ENCODE results near the gene MLKL. TPM values are rescaled to one million over a fixed set of nuclear protein-coding genes. Genes with fewer than 3 reads are reported as not detected.

MLKL gene
- total and polyA plus RNA-seq, 2 donors (not counting 3 experiments of a cell fraction or from before 2014, with no cell fraction given): 8.1 to 26.5 TPM

DNA sequence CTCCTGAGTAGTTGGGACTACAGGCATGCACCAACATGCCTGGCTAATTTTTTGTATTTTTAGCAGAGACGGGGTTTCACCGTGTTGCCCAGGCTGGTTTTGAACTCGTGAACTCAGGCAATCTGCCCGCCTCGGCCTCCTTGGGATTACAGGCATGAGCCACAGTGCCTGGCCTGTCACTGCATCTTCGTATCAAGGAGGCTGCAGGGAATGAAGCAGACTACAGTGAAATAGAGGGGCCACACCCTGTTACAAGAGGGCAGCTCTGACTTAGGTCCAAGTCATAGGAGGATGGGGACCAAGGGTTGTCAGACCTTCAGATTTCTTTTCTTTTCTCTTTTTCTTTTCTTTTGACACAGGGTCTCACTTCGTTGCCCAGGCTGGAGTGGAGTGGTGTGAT, 45.3 kb upstream of the MLKL start:
- FAIRE-seq: no peak

More for the DNA sequence above, 45.3 kb upstream of the MLKL start:
- no TSS peak for BruUV-seq (replicated peaks)
- dilution Hi-C loops (cut with MboI; ENCODE audit: extremely low pct_ligation_motif_present, low sequenced_read_pairs): no loop called here
- intact Hi-C loops (cut with micrococcal nuclease): no loop called here
- no peaks in the 10 kb centered on the region for H4K20me1 ChIP-seq (replicated peaks; ENCODE audit: control insufficient read depth, extremely low read depth, insufficient read depth, low read length)
- H3K9me1 ChIP-seq (replicated peaks; ENCODE audit: control insufficient read depth, extremely low read depth, insufficient read depth, low read length): no peaks in the 10 kb centered on the region
- no peak for DNase-seq (ENCODE audit: low read depth, low spot score)
- ChIA-PET CTCF (no interaction called here), POLR2A (no interaction called here)
- no peak overlapping the region for H3K4me2 ChIP-seq (ENCODE audit: insufficient read depth, low read length)
- H3K27me3 ChIP-seq (ENCODE audit: control insufficient read depth in 2 of 2, insufficient read depth in 2 of 2, low read length in 2 of 2): no peaks in the 10 kb centered on the region
- no peak overlapping the region for H2AFZ ChIP-seq (ENCODE audit: low read depth, low read length)
- no peak overlapping the region for H3K4me3 ChIP-seq (replicated peaks in 1 of 3; ENCODE audit: insufficient read depth in 1 of 3, low read depth in 1 of 3, low read length in 3 of 3)
- H3K9me3 ChIP-seq (replicated peaks; ENCODE audit: control insufficient read depth, insufficient read depth, low read length): no peaks in the 10 kb centered on the region
- H3K27ac ChIP-seq (ENCODE audit: insufficient read depth, low read depth, low read length): no peak overlapping the region
- TF ChIP-seq FOS (IDR thresholded peaks at IDR 0.05; ENCODE audit: borderline replicate concordance, insufficient read depth, low read length) (no peak), POLR2AphosphoS5 (IDR thresholded peaks at IDR 0.05; ENCODE audit: insufficient read depth, low read depth, low read length) (no peak), GATA2 (IDR thresholded peaks at IDR 0.05; ENCODE audit: insufficient read depth, insufficient read length, low read depth, low read length) (no peak), EZH2 (IDR thresholded peaks at IDR 0.05; ENCODE audit: borderline replicate concordance, low read depth, low read length, severe bottlenecking) (no peak), JUN (IDR thresholded peaks at IDR 0.05; ENCODE audit: borderline replicate concordance, insufficient read depth, insufficient read length, low read depth) (no peak), POLR2A (IDR thresholded peaks at IDR 0.05; ENCODE audit: low read depth, low read length) (no peak), MYC (IDR thresholded peaks at IDR 0.05; ENCODE audit: low read depth, low read length) (no peak)
- TF ChIP-seq, protein P1, sequence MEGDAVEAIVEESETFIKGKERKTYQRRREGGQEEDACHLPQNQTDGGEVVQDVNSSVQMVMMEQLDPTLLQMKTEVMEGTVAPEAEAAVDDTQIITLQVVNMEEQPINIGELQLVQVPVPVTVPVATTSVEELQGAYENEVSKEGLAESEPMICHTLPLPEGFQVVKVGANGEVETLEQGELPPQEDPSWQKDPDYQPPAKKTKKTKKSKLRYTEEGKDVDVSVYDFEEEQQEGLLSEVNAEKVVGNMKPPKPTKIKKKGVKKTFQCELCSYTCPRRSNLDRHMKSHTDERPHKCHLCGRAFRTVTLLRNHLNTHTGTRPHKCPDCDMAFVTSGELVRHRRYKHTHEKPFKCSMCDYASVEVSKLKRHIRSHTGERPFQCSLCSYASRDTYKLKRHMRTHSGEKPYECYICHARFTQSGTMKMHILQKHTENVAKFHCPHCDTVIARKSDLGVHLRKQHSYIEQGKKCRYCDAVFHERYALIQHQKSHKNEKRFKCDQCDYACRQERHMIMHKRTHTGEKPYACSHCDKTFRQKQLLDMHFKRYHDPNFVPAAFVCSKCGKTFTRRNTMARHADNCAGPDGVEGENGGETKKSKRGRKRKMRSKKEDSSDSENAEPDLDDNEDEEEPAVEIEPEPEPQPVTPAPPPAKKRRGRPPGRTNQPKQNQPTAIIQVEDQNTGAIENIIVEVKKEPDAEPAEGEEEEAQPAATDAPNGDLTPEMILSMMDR (IDR thresholded peaks at IDR 0.05; ENCODE audit: extremely low read depth in 1 of 2, insufficient read depth in 1 of 2, low read depth in 1 of 2, low read length in 2 of 2): no peak
- TF ChIP-seq, protein P2, sequence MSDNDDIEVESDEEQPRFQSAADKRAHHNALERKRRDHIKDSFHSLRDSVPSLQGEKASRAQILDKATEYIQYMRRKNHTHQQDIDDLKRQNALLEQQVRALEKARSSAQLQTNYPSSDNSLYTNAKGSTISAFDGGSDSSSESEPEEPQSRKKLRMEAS (IDR thresholded peaks at IDR 0.05; ENCODE audit: insufficient read depth, insufficient read length): no peak
- no peaks in the 10 kb centered on the region for H3K4me1 ChIP-seq (ENCODE audit: control insufficient read depth, extremely low read depth, insufficient read depth, low read length)
- H3K79me2 ChIP-seq (ENCODE audit: control insufficient read depth, insufficient read depth, low read length): no peaks in the 10 kb centered on the region
- no peak overlapping the region for H3K9ac ChIP-seq (replicated peaks; ENCODE audit: extremely low read depth, insufficient read depth, low read length)
- no peaks in the 10 kb centered on the region for H3K36me3 ChIP-seq (ENCODE audit: control insufficient read depth in 2 of 2, extremely low read depth in 1 of 2, insufficient read depth in 2 of 2, low read length in 2 of 2)
